Hepatocyte (in vitro differentiated cells): ENCODE results near the gene ADGRD2.

Source experiments
- CTCF ChIP-seq: fragments of 200-600 bp; sonication (generic); IDR thresholded peaks from 2 replicates; pipeline ENCODE4 v1.5.1; 2016; ENCODE audit warnings: antibody characterized with exemption, mild to moderate bottlenecking; ENCODE audit not compliant: poor library complexity
- EZH2 ChIP-seq: fragments of 200-600 bp; sonication (generic); IDR thresholded peaks from 2 replicates; pipeline ENCODE4 v1.6.1; 2016; ENCODE audit warnings: antibody characterized with exemption, mild to moderate bottlenecking, borderline replicate concordance

GRCh38 chr9:124437086-124437485 is 13.2 kb upstream of the ADGRD2 start:
- TF ChIP-seq CTCF (no peak), EZH2 (no peak)
